Endothelial cell of umbilical vein (primary cell): ENCODE measurements around the gene MT1B. TPM values are rescaled to one million over a fixed set of nuclear protein-coding genes. Genes with fewer than 3 reads are reported as not detected.

Experiments used
- BruUV-seq: library from RNA; stranded (reverse); fragments of 400-500 nt; replicated peaks from 2 replicates; lab custom pipeline; 2021; lab: Mats Ljungman, UMichigan
- CTCF ChIA-PET: fragments of 300-600, 350-600 bp; sonication (Branson Sonifier 250); formaldehyde crosslinking; loops from one replicate; lab custom pipeline; 2021; ENCODE audit warnings: antibody characterized with exemption, inconsistent platforms; lab: Charles Lee
- POLR2A ChIA-PET: fragments of 300-600, 350-600 bp; sonication (Branson Sonifier 250); formaldehyde crosslinking; loops from one replicate; lab custom pipeline; 2021; ENCODE audit warnings: antibody characterized with exemption, inconsistent platforms; lab: Charles Lee
- DNase-seq: peaks from one replicate; pipeline ENCODE4 v3.0.0-alpha.2; 2011; ENCODE audit warnings: low read depth, low spot score
- FAIRE-seq: peaks from 2 replicates; lab custom pipeline; 2011; peaks lifted over from hg19 to GRCh38; lab: Jason Lieb, UNC
- H2AFZ ChIP-seq: 2 replicates; pipeline ENCODE4 v1.6.0; 2012; ENCODE audit warnings: low read depth, low read length, control low read depth, inconsistent platforms
- H3K27ac ChIP-seq: 2 replicates; pipeline ENCODE4 v1.5.1; 2011; ENCODE audit warnings: low read depth, mild to moderate bottlenecking, control low read depth, low read length, moderate library complexity; ENCODE audit not compliant: insufficient read depth
- H3K27me3 ChIP-seq, 2 experiments: 2 replicates each; pipeline versions ENCODE4 v1.6.0 to v1.6.1; 2011; ENCODE audit warnings: low read length in 2 of 2, mixed read lengths in 1 of 2; ENCODE audit not compliant: control insufficient read depth in 2 of 2, insufficient read depth in 2 of 2
- H3K36me3 ChIP-seq, 2 experiments: 2 replicates in 1 of 2; 3 replicates in 1 of 2; pipeline ENCODE4 v1.5.1; 2011; ENCODE audit warnings: low read length in 2 of 2, mild to moderate bottlenecking in 1 of 2, moderate library complexity in 1 of 2; ENCODE audit not compliant: control insufficient read depth in 2 of 2, insufficient read depth in 2 of 2; ENCODE audit errors: extremely low read depth in 1 of 2
- H3K4me1 ChIP-seq: 3 replicates; pipeline ENCODE4 v1.5.1; 2011; ENCODE audit warnings: mild to moderate bottlenecking, low read length; ENCODE audit not compliant: control insufficient read depth, insufficient read depth; ENCODE audit errors: extremely low read depth
- H3K4me2 ChIP-seq: 2 replicates; pipeline ENCODE4 v1.6.1; 2011; ENCODE audit warnings: low read length, control low read depth, mixed read lengths; ENCODE audit not compliant: insufficient read depth
- H3K4me3 ChIP-seq, 3 experiments: fragments of 200-600 bp in 1 of 3; sonication (generic), shearing (Covaris generic) in 1 of 3; replicated peaks in 1 of 3; 2 replicates each; pipeline ENCODE4 v1.5.1; 2011 to 2016; ENCODE audit warnings: control low read depth in 3 of 3, low read length in 3 of 3, mild to moderate bottlenecking in 2 of 3, inconsistent platforms in 1 of 3, low read depth in 1 of 3, moderate library complexity in 1 of 3; ENCODE audit not compliant: insufficient read depth in 1 of 3
- H3K79me2 ChIP-seq: 2 replicates; pipeline ENCODE4 v1.6.0; 2012; ENCODE audit warnings: low read length, inconsistent platforms; ENCODE audit not compliant: control insufficient read depth, insufficient read depth
- H3K9ac ChIP-seq: replicated peaks from 2 replicates; pipeline ENCODE3; 2011; ENCODE audit warnings: low read length, control low read depth; ENCODE audit not compliant: insufficient read depth; ENCODE audit errors: extremely low read depth
- H3K9me1 ChIP-seq: replicated peaks from 3 replicates; pipeline ENCODE4 v1.6.0; 2011; ENCODE audit warnings: mild to moderate bottlenecking, low read length; ENCODE audit not compliant: control insufficient read depth, insufficient read depth; ENCODE audit errors: extremely low read depth
- H3K9me3 ChIP-seq: replicated peaks from 2 replicates; pipeline ENCODE4 v1.5.1; 2012; ENCODE audit warnings: low read length, inconsistent platforms; ENCODE audit not compliant: control insufficient read depth, insufficient read depth
- H4K20me1 ChIP-seq: replicated peaks from 2 replicates; pipeline ENCODE3; 2011; ENCODE audit warnings: mild to moderate bottlenecking, low read length; ENCODE audit not compliant: control insufficient read depth, insufficient read depth; ENCODE audit errors: extremely low read depth
- CTCF ChIP-seq, 2 donors: IDR thresholded peaks; 1 replicate in 1 of 2; 2 replicates in 1 of 2; pipeline ENCODE4 v1.5.1; 2011; ENCODE audit warnings: low read length in 2 of 2, mild to moderate bottlenecking in 2 of 2, moderate library complexity in 2 of 2, control low read depth in 1 of 2, inconsistent platforms in 1 of 2, low read depth in 1 of 2; ENCODE audit not compliant: insufficient read depth in 1 of 2; ENCODE audit errors: extremely low read depth in 1 of 2
- EZH2 ChIP-seq: IDR thresholded peaks from 2 replicates; pipeline ENCODE4 v1.6.1; 2012; ENCODE audit warnings: borderline replicate concordance, low read depth, mild to moderate bottlenecking, moderate library complexity, low read length, inconsistent platforms; ENCODE audit not compliant: severe bottlenecking
- FOS ChIP-seq: IDR thresholded peaks from 2 replicates; pipeline ENCODE4 v1.6.1; 2011; ENCODE audit warnings: mild to moderate bottlenecking, low read length, moderate library complexity, borderline replicate concordance; ENCODE audit not compliant: insufficient read depth
- GATA2 ChIP-seq: IDR thresholded peaks from 2 replicates; pipeline ENCODE4 v1.7.0; 2011; ENCODE audit warnings: low read depth, mild to moderate bottlenecking, moderate library complexity, mixed read lengths, low read length; ENCODE audit not compliant: insufficient read length, insufficient read depth
- JUN ChIP-seq: IDR thresholded peaks from 2 replicates; pipeline ENCODE4 v1.6.1; 2011; ENCODE audit warnings: borderline replicate concordance, low read depth; ENCODE audit not compliant: insufficient read length, insufficient read depth
- MAX ChIP-seq: IDR thresholded peaks from 2 replicates; pipeline ENCODE4 v1.6.1; 2011; ENCODE audit not compliant: insufficient read depth, insufficient read length
- MYC ChIP-seq: IDR thresholded peaks from one replicate; pipeline ENCODE4 v1.6.1; 2011; ENCODE audit warnings: mild to moderate bottlenecking, low read depth, low read length
- POLR2A ChIP-seq: IDR thresholded peaks from 2 replicates; pipeline ENCODE4 v1.6.1; 2012; ENCODE audit warnings: low read depth, mild to moderate bottlenecking, control low read depth, low read length
- POLR2AphosphoS5 ChIP-seq: IDR thresholded peaks from 2 replicates; pipeline ENCODE4 v1.6.1; 2012; ENCODE audit warnings: low read depth, mild to moderate bottlenecking, control low read depth, low read length, moderate library complexity; ENCODE audit not compliant: insufficient read depth
- dilution Hi-C: fragments of 300-500 bp; cut with MboI; formaldehyde crosslinking; loops from one replicate; pipeline ENCODE4 v1.15.0; 2019; ENCODE audit warnings: low sequenced_read_pairs; ENCODE audit not compliant: extremely low pct_ligation_motif_present
- intact Hi-C: fragments of 100-400 bp; cut with micrococcal nuclease; formaldehyde crosslinking; loops from one replicate; pipeline ENCODE4 v1.10.0; 2022
- polyA plus RNA-seq, 4 experiments: library from polyadenylated mRNA; depleted of rRNA in 3 of 4; stranded (reverse) in 3 of 4; unstranded in 1 of 4; fragments of >200 nt; gene quantifications; 2 replicates each; pipeline versions ENCODE4 v1.2.1 to v1.2.3, GENCODE V29; 2011 to 2012; ENCODE audit warnings: missing spikeins in 1 of 4
- total RNA-seq: library from RNA; stranded (reverse); gene quantifications from 2 replicates; pipeline ENCODE4 v1.2.3, GENCODE V29; 2021

MT1B gene
- total and polyA plus RNA-seq, 2 donors (not counting 3 experiments of a cell fraction or from before 2014, with no cell fraction given): not detected

GRCh38 chr16:56653218-56653617, 1.5 kb downstream of the MT1B start:
- Histone ChIP-seq H3K4me3 (no peak overlapping the region), H3K9me1 (no peaks in the 10 kb centered on the region), H3K4me2 (no peak overlapping the region), H2AFZ (no peak overlapping the region), H3K27ac (no peak overlapping the region), H3K4me1 (peaks cover 4% of the 10 kb centered on the region), H3K9me3 (no peaks in the 10 kb centered on the region), H3K79me2 (no peaks in the 10 kb centered on the region), H3K27me3 (peaks cover 16 to 20% of the 10 kb centered on the region in 2 experiments), H4K20me1 (no peaks in the 10 kb centered on the region), H3K36me3 (no peaks in the 10 kb centered on the region), H3K9ac (no peak overlapping the region)
- CTCF ChIA-PET: no interaction called here
- FAIRE-seq: no peak
- BruUV-seq: no TSS peak
- POLR2A ChIA-PET: no interaction called here
- dilution Hi-C loops (no loop called here), intact Hi-C loops (no loop called here)
- TF ChIP-seq FOS (no peak), CTCF (IDR thresholded peaks at IDR 0.05; ENCODE audit: extremely low read depth in 1 of 2, insufficient read depth in 1 of 2, low read depth in 1 of 2, low read length in 2 of 2) (no peak), POLR2A (no peak), MAX (no peak), JUN (no peak), MYC (no peak), GATA2 (no peak), POLR2AphosphoS5 (no peak), EZH2 (no peak)
- no peak for DNase-seq
